Measurements from ENCODE around the gene TMEM151A. TPM values are rescaled to one million over a fixed set of nuclear protein-coding genes. Genes with fewer than 3 reads are reported as not detected.

Gene TMEM151A
- total and polyA plus RNA-seq, 2 experiments from 2014 or later: 1.0 to 4.4 TPM

- Histone ChIP-seq H3K9me2 (ENCODE audit: insufficient read depth) (no peaks in the 10 kb centered on the region), H3K27ac (ENCODE audit: low read depth) (no peak overlapping the region), H4K20me1 (replicated peaks; ENCODE audit: insufficient read depth) (no peaks in the 10 kb centered on the region), H3K4me1 (ENCODE audit: insufficient read depth) (peaks cover 5% of the 10 kb centered on the region; the same call in 1 of the 2 replicates), H3K4me2 (no peak overlapping the region), H3K27me3 (ENCODE audit: insufficient read depth) (no peaks in the 10 kb centered on the region), H3K79me2 (replicated peaks; ENCODE audit: insufficient read depth) (no peaks in the 10 kb centered on the region), H3K36me3 (ENCODE audit: insufficient read depth) (no peaks in the 10 kb centered on the region), H2AFZ (no peak overlapping the region), H3K4me3 (no peak overlapping the region), H3F3A (replicated peaks; ENCODE audit: low read depth) (no peaks in the 10 kb centered on the region)
- ATAC-seq: no peak
- peaks cover 21% of the 10 kb centered on the region for H3K27me3 Mint-ChIP-seq (ENCODE audit: insufficient read depth, low read depth, poor library complexity)
- H3K36me3 Mint-ChIP-seq (ENCODE audit: low read depth): no peaks in the 10 kb centered on the region
- DNase-seq (ENCODE audit: low spot score): no peak
- H3K4me1 Mint-ChIP-seq: peaks cover 21% of the 10 kb centered on the region
- no peak overlapping the region for H3K27ac Mint-ChIP-seq
- TF ChIP-seq NANOG (IDR thresholded peaks at IDR 0.05; ENCODE audit: borderline replicate concordance) (no peak), POLR2AphosphoS5 (IDR thresholded peaks at IDR 0.05; ENCODE audit: low read depth) (no peak), EZH2phosphoT487 (IDR thresholded peaks at IDR 0.05; ENCODE audit: unreplicated experiment) (no peak), STAT1 (IDR thresholded peaks at IDR 0.05; ENCODE audit: unreplicated experiment) (no peak), CTCF (conservative IDR thresholded peaks at IDR 0.05; ENCODE audit: low read depth in 2 of 2) (no peak), ZNF114 (CRISPR knock-in tag; IDR thresholded peaks at IDR 0.05) (no peak), CREB1 (CRISPR knock-in tag; IDR thresholded peaks at IDR 0.05; ENCODE audit: low read depth) (no peak)
- H3K4me3 Mint-ChIP-seq: no peak overlapping the region; the same call in 2 of the 3 replicates
- no peaks in the 10 kb centered on the region for H3K9me3 Mint-ChIP-seq
Measured at GRCh38 chr11:66327171-66328030, 35.7 kb downstream of the TMEM151A start.

- Mint-ChIP-seq H3K4me3 (no peak overlapping the region), H3K27ac (no peak overlapping the region), H3K27me3 (ENCODE audit: insufficient read depth, low read depth, poor library complexity) (peaks cover 21% of the 10 kb centered on the region), H3K36me3 (ENCODE audit: low read depth) (no peaks in the 10 kb centered on the region), H3K9me3 (no peaks in the 10 kb centered on the region), H3K4me1 (peaks cover 21% of the 10 kb centered on the region)
- ATAC-seq (peak; percentile 10), DNase-seq (ENCODE audit: low spot score) (no peak)
- H3K4me2 ChIP-seq: no peak overlapping the region
- no peaks in the 10 kb centered on the region for H3K36me3 ChIP-seq (ENCODE audit: insufficient read depth)
- no peak overlapping the region for H3K4me3 ChIP-seq
- H3K4me1 ChIP-seq (ENCODE audit: insufficient read depth): peaks cover 5% of the 10 kb centered on the region; the same call in 1 of the 2 replicates
- H3F3A ChIP-seq (replicated peaks; ENCODE audit: low read depth): no peaks in the 10 kb centered on the region
- no peaks in the 10 kb centered on the region for H3K79me2 ChIP-seq (replicated peaks; ENCODE audit: insufficient read depth)
- H3K27me3 ChIP-seq (ENCODE audit: insufficient read depth): no peaks in the 10 kb centered on the region
- H3K9me2 ChIP-seq (ENCODE audit: insufficient read depth): no peaks in the 10 kb centered on the region
- H4K20me1 ChIP-seq (replicated peaks; ENCODE audit: insufficient read depth): no peaks in the 10 kb centered on the region
- no peak overlapping the region for H3K27ac ChIP-seq (ENCODE audit: low read depth)
- H2AFZ ChIP-seq: no peak overlapping the region
- TF ChIP-seq ETS1 (IDR thresholded peaks at IDR 0.05): no peak
- TF ChIP-seq EZH2 (IDR thresholded peaks at IDR 0.05; ENCODE audit: low read depth, unreplicated experiment): no peak
- TF ChIP-seq CREB1 (CRISPR knock-in tag; IDR thresholded peaks at IDR 0.05; ENCODE audit: low read depth): no peak
- TF ChIP-seq ZNF114 (CRISPR knock-in tag; IDR thresholded peaks at IDR 0.05): no peak
- TF ChIP-seq NANOG (IDR thresholded peaks at IDR 0.05; ENCODE audit: borderline replicate concordance): no peak
- TF ChIP-seq STAT1 (IDR thresholded peaks at IDR 0.05; ENCODE audit: unreplicated experiment): no peak
- TF ChIP-seq EZH2phosphoT487 (IDR thresholded peaks at IDR 0.05; ENCODE audit: unreplicated experiment): no peak
- TF ChIP-seq ZNF462 (CRISPR knock-in tag; IDR thresholded peaks at IDR 0.05): no peak
- no peak for TF ChIP-seq POLR2AphosphoS5 (IDR thresholded peaks at IDR 0.05; ENCODE audit: low read depth)
- no peak for TF ChIP-seq JUNB (IDR thresholded peaks at IDR 0.05; ENCODE audit: unreplicated experiment)
- TF ChIP-seq ZNF331 (CRISPR knock-in tag; IDR thresholded peaks at IDR 0.05; ENCODE audit: low read depth): no peak
Measured at GRCh38 chr11:66328031-66328301, 36.3 kb downstream of the TMEM151A start.
